Measurements from ENCODE around the gene C10orf67.

Gene C10orf67

GRCh38 chr10:23262928-23263327 is 81.7 kb downstream of the C10orf67 start:
- no peak for TF ChIP-seq CEBPB (IDR thresholded peaks at IDR 0.05)
- TF ChIP-seq ZBTB7A (IDR thresholded peaks at IDR 0.05; ENCODE audit: low read depth) = no peak
- TF ChIP-seq CREB1 (IDR thresholded peaks at IDR 0.05; ENCODE audit: low read depth) = no peak
- no peak for TF ChIP-seq TEAD4 (IDR thresholded peaks at IDR 0.05)
- no peak for TF ChIP-seq RAD21 (IDR thresholded peaks at IDR 0.05; ENCODE audit: low read depth)
- TF ChIP-seq NFIC (IDR thresholded peaks at IDR 0.05) = no peak
- no peak for TF ChIP-seq TAF1 (IDR thresholded peaks at IDR 0.05; ENCODE audit: low read depth)
- TF ChIP-seq, protein P1, sequence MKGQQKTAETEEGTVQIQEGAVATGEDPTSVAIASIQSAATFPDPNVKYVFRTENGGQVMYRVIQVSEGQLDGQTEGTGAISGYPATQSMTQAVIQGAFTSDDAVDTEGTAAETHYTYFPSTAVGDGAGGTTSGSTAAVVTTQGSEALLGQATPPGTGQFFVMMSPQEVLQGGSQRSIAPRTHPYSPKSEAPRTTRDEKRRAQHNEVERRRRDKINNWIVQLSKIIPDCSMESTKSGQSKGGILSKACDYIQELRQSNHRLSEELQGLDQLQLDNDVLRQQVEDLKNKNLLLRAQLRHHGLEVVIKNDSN (IDR thresholded peaks at IDR 0.05) = no peak
- TF ChIP-seq YY1 (IDR thresholded peaks at IDR 0.05; ENCODE audit: low read depth) = no peak
- no peak for TF ChIP-seq FOXM1 (IDR thresholded peaks at IDR 0.05; ENCODE audit: borderline replicate concordance, low read depth)
- no peak for TF ChIP-seq EP300 (IDR thresholded peaks at IDR 0.05; ENCODE audit: borderline replicate concordance)
- no peak for TF ChIP-seq MAX (IDR thresholded peaks at IDR 0.05)
- TF ChIP-seq EGR1 (IDR thresholded peaks at IDR 0.05) = no peak
- TF ChIP-seq, protein P2, sequence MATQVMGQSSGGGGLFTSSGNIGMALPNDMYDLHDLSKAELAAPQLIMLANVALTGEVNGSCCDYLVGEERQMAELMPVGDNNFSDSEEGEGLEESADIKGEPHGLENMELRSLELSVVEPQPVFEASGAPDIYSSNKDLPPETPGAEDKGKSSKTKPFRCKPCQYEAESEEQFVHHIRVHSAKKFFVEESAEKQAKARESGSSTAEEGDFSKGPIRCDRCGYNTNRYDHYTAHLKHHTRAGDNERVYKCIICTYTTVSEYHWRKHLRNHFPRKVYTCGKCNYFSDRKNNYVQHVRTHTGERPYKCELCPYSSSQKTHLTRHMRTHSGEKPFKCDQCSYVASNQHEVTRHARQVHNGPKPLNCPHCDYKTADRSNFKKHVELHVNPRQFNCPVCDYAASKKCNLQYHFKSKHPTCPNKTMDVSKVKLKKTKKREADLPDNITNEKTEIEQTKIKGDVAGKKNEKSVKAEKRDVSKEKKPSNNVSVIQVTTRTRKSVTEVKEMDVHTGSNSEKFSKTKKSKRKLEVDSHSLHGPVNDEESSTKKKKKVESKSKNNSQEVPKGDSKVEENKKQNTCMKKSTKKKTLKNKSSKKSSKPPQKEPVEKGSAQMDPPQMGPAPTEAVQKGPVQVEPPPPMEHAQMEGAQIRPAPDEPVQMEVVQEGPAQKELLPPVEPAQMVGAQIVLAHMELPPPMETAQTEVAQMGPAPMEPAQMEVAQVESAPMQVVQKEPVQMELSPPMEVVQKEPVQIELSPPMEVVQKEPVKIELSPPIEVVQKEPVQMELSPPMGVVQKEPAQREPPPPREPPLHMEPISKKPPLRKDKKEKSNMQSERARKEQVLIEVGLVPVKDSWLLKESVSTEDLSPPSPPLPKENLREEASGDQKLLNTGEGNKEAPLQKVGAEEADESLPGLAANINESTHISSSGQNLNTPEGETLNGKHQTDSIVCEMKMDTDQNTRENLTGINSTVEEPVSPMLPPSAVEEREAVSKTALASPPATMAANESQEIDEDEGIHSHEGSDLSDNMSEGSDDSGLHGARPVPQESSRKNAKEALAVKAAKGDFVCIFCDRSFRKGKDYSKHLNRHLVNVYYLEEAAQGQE (IDR thresholded peaks at IDR 0.05; ENCODE audit: low read depth) = no peak

GRCh38 chr10:23258516-23258915 is 86.1 kb downstream of the C10orf67 start:
- TF ChIP-seq FOXM1 (IDR thresholded peaks at IDR 0.05; ENCODE audit: borderline replicate concordance, low read depth) = no peak
- TF ChIP-seq RAD21 (IDR thresholded peaks at IDR 0.05; ENCODE audit: low read depth) = no peak
- TF ChIP-seq, protein P2 (IDR thresholded peaks at IDR 0.05; ENCODE audit: low read depth) = no peak
- TF ChIP-seq CEBPB (IDR thresholded peaks at IDR 0.05) = no peak
- TF ChIP-seq NFIC (IDR thresholded peaks at IDR 0.05) = no peak
- TF ChIP-seq, protein P1 (IDR thresholded peaks at IDR 0.05) = no peak

- no peak for TF ChIP-seq EP300 (IDR thresholded peaks at IDR 0.05; ENCODE audit: borderline replicate concordance)
- TF ChIP-seq TEAD4 (IDR thresholded peaks at IDR 0.05) = no peak
- TF ChIP-seq, protein P1 (IDR thresholded peaks at IDR 0.05) = no peak
- no peak for TF ChIP-seq NFIC (IDR thresholded peaks at IDR 0.05)
- TF ChIP-seq TAF1 (IDR thresholded peaks at IDR 0.05; ENCODE audit: low read depth) = no peak
- TF ChIP-seq, protein P2 (IDR thresholded peaks at IDR 0.05; ENCODE audit: low read depth) = no peak
- TF ChIP-seq CREB1 (IDR thresholded peaks at IDR 0.05; ENCODE audit: low read depth) = no peak
- TF ChIP-seq FOXM1 (IDR thresholded peaks at IDR 0.05; ENCODE audit: borderline replicate concordance, low read depth) = no peak
- TF ChIP-seq ZBTB7A (IDR thresholded peaks at IDR 0.05; ENCODE audit: low read depth) = no peak
- no peak for TF ChIP-seq MAX (IDR thresholded peaks at IDR 0.05)
- TF ChIP-seq EGR1 (IDR thresholded peaks at IDR 0.05) = no peak
Observed at GRCh38 chr10:23253780-23254179, 90.8 kb downstream of the C10orf67 start.

GRCh38 chr10:23238015-23238414 is 106.6 kb downstream of the C10orf67 start:
- TF ChIP-seq, protein P1 (IDR thresholded peaks at IDR 0.05) = no peak
- TF ChIP-seq TEAD4 (IDR thresholded peaks at IDR 0.05) (no peak), YY1 (IDR thresholded peaks at IDR 0.05; ENCODE audit: low read depth) (no peak), EP300 (IDR thresholded peaks at IDR 0.05; ENCODE audit: borderline replicate concordance) (no peak), FOXM1 (IDR thresholded peaks at IDR 0.05; ENCODE audit: borderline replicate concordance, low read depth) (no peak), MAX (IDR thresholded peaks at IDR 0.05) (no peak)
- TF ChIP-seq, protein P2 (IDR thresholded peaks at IDR 0.05; ENCODE audit: low read depth) = no peak

Data from Ishikawa (cell line).